ENCODE measurements around the gene NXPH3.

The NXPH3 gene

GRCh38 chr17:49631496-49631895 lies 55.8 kb downstream of the NXPH3 start:
- TF ChIP-seq CTCF (IDR thresholded peaks at IDR 0.05; ENCODE audit: low read depth, low read length, missing control alignments): no peak
- no peak for DNase-seq (ENCODE audit: low read depth)
- no peak overlapping the region for H3K4me3 ChIP-seq (ENCODE audit: low read depth, low read length)
- in situ Hi-C loops (cut with HindIII; ENCODE audit: low sequenced_read_pairs): no loop called here

Measured in astrocyte of the cerebellum (primary cell).